DMS114 treated with DMSO at 0.1 percent for 48 hours (cell line): ENCODE measurements around the gene TSSK2.

ENCODE experiments used
- DNase-seq: peaks from one replicate; lab custom pipeline; 2025; ENCODE audit not compliant: unreplicated experiment; lab: John Stamatoyannopoulos, UW

Gene TSSK2

DNA sequence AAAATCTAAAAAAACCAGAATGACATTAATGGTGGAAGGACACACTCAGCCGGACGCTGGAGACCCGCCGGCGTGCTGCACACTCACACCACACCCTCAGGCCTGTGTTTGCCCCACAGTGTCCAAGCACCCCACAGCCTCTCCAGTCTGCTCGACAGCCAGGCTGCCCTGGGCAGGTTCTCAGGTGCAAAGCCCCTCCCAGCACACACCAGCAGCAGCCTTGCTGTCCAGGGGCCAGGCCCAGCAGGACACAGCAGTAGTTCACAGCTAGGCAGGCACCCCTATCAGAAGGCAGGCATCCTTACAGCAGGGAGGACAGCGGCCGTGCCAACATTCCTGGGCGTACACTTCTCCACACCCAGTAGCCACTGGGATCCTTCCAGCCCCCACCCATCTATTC is 49.1 kb downstream of the TSSK2 start:
- DNase-seq: no peak

DNA sequence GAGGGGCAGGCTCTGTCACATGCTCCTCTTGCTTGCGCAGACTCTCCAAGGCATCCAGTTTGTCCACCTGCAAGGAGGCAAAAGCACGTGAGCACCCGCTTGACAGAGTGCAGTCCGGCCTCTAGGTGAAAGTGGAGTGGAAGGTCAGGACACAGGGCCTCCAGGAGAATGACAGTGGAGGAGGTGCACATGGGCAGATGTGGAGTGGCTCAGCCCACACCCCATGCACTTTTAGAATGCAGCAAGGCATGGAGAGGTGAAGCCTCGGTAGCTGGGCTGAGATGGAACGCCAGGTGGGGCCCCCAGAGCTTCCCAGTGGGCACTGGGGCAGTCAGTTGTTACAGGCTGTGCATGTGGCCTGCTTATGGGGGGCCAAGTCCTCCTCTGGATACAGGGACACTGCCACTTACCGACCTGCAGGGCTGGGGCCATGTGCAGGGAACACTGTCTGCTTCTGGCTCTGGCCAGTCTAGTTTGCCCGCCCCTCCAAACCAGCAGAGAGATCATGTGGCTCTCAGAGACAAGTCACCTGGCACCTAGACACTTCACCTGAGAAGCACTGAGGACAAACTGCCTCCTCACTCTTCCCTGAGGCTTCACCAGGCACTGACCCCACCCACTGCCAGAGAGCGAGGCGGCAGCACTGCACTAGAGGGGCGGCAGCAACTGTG is 49.8 kb downstream of the TSSK2 start:
- DNase-seq: no peak

DNA sequence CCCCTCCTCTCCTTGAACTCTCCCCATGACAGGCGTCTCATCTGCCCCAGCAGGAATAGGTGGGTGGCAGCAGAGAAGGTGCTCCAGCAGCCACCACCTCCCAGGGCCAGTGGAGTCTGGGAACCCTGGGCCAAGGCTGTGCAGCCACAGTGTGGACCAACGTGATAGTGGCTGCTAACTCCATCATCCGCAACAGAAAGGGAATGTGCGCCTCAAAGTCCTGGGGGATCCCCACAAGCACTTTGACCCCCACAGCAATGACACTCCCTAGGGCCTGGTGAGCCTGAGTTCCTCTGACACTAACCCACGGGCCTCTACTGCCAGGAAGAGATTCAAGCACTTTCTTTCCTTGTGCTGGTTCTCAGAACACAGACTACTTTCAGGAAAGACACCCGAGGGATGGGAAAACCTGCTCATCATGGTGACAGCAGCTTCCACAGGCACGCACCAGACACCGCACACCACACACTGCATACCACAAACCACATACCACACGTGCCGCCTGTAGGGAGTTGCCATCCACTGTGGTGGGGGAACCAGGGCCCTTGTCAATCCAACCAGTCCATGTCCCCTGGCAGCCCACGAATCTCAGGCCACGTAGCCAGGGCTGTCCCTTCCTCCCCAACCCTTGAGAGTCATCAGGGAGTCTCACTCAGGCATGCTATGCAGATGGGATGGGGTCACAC is 50.8 kb downstream of the TSSK2 start:
- DNase-seq: no peak
